GM19468 (cell line): ENCODE data around the gene SPRED2.

Experiments
- ATAC-seq: cut with Tn5 transposase; IDR thresholded peaks from one replicate; pipeline ENCODE4 v1.9.1; 2021; ENCODE audit warnings: mild to moderate bottlenecking, moderate library complexity, moderate number of reproducible peaks; ENCODE audit not compliant: unreplicated experiment; ENCODE audit errors: extremely low read depth

The SPRED2 gene

DNA sequence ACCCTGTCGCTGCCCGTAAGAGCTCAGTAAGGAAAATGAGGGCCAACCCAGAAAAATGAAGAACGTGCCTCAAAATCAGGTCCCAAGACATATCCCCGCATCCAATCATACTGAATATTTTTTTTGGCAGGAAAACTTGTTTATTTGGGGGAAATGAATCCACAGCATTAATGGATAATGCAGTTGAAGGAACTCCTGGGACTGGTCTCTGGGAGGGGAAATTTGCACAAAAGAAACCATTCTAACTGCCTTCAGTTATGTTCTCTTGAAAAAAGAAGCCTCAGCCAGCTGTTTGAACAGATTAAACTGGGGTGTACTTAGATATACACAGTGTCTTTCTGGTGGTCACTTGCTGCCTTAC, 61.3 kb downstream of the SPRED2 start:
- no peak for ATAC-seq

DNA sequence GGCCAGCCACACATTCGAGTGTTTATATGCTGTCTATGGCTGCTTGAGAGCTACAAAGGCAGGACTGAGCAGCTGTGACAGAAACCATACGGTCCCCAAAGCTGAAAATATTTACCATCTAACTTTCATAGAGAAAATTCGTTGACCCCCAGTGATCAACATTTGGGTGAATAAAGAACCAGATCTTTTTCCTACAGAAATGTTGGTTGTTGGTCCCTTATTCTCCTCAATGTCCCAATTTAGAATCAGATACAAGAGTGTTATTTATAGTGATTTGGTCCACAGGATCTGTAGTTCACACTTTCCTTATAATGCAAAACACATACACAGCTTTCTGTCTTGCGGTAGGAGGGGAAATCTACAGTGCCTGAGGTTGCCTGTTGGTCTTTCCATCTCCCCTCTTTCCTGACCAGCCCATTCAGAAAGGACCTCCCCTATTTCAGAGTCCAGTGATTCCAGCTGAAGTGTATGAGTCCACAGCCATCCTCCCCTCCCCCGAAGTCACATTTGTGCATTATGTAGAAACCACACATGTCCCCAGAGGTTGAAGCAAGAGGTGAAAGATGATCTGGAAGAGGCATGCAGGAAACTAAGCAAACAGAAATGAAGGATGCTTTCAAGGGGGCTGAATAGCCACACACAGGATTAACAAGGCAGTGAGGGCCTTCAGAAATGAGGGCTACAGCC, 61.9 kb downstream of the SPRED2 start:
- ATAC-seq, result no peak

- ATAC-seq, result no peak
These were observed 62.4 kb downstream of the SPRED2 start for GRCh38 chr2:65369980-65370379.

DNA sequence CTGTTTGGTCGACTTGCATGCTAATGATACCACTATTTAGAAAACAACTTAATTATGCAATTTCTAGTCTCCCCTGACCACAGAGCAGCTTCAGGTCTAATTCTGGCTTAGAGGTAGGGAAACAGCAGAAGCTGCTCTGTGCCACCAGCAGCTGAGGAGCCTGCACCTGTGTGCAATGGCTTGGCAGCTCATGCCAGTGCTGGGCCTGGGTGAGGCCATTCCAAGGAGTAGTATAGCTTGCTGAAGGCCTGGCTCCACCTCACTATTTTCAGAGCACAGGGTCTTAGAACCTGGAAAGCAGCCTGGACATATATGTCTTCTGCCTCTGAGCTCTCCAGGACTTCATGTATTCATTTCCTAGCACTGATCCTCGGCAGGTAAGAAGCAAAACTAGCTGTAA, 62.8 kb downstream of the SPRED2 start:
- no peak for ATAC-seq

DNA sequence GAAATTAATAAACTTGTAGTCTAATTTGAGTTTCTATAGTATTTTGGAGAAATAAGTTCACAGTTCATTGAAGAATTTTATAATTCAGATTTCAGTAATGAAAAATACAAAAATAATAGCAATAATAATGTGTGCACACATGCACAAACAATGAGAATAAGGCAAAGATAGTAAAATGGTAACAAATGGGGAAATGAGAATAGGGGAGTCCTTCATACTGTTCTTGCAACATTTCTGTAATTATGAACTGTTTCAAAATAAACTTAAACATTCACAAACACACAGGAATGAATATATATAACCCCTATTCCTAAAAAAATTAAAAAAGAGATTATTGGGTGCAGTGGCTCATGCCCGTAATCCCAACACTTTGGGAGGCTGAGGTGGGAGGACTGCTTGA, 63.9 kb downstream of the SPRED2 start:
- ATAC-seq, result no peak

- ATAC-seq, result no peak
These were observed 64.9 kb downstream of the SPRED2 start for GRCh38 chr2:65367524-65367923.

DNA sequence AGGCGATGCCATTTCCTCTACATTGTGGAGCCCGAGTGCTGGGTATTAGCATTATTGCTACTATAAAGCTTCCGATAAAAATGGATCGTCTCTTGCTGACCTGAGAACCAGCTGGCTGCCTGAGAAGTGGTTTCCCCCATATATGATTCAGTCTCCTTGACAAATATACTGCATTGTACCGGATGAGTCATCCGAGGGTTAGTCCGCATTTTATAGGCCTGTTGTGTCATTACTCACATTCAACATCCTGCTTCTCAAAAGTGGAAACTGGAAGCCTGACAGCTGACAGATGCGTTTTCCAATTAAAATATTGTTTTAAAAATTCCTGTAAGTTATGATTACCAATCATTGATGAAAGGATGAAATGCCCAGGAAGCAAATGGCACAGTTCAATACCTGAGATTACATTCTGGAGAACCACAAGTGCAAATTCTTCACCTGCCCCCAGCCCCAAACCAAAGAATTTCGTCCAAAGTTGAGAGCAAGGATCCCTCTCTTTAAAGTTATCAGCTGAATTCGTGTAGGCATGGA, 65.7 kb downstream of the SPRED2 start:
- ATAC-seq, result no peak

DNA sequence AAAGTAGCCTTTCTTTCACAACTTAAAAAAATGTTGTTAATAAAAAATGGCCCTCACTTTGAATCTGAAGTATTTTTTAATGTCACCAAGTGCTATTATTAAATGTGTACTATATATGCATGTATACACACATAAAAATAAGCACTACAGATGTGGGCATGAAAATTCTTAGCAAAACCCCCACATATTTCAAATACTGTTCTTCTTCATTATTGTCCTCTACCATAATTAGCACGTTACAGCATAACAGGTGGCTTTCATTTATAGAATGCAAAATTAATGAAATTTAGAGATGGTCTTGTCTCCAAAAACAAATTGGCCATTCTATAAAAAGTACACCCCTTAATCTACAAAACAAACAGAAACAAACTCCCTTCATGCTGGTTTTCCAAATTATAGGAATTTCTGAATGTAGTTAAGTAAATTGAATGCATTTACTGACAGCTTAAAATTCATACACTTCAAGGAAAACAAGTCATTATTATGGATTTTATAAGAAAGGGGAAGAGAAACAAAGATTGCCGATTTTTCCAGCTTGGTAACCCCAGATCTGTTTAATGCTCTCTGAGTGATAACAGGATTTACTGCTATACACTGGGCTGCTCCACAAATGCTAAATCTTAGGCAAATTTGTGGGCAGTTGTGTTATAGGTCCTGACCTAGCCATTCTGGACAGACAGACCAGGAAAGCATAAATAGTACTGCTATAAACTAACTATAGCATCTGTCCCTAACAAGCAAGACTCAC, 67.2 kb downstream of the SPRED2 start:
- ATAC-seq, result no peak

DNA sequence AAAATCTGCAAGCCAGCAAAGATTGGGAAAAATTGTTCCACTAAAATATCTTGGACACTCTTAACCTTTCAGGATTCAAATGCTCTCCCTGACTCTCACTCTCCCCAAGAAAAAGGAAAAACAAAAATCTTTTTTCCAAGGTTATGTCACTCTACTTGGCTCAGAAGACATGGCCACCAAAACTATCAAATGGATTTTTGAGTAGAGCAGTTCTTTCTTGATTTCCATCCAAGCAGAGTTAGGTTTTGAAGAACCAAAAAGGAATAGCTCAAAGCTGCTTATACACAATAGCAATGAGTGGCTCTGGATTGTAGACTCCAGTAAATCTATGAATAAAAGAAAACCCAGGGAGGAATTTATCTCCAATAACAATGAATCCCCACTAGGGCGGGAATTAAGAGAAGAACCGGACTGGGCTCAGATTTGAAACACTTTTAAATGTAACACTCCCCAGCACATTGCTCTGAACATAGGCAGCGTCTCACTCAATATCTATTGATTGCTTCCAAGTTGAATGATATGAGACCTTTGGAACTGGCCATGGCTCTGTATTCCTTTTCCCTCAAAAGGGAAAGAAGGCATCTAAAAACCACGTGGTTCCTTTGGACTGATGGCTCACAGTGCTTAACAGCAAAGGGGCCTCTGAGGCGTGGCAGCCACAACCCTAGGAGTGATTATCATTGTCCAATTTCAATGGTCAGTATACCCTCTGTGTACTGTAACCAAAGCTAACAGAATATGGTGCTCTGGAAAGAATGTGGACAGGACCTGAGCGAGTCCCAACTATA, 68.3 kb downstream of the SPRED2 start:
- ATAC-seq, result no peak

DNA sequence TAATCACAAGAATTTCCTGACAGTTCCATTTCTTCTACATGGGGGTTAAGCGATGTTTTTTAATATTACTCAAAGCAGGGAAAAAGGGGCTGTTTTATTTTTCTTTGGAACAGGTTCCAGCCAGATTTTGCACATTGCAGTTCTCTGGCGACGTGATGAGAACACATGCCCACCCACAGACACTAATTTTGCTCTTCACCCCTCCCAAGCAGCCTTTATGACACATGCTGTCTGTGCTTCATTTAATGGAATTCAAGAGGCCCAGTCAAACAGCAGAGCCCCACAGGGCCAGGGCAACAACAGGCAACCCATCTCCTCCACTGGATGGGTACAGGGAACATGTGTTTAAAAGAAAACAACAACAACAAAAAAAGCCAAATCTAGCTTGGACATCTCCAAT, 70.8 kb downstream of the SPRED2 start:
- no peak for ATAC-seq

DNA sequence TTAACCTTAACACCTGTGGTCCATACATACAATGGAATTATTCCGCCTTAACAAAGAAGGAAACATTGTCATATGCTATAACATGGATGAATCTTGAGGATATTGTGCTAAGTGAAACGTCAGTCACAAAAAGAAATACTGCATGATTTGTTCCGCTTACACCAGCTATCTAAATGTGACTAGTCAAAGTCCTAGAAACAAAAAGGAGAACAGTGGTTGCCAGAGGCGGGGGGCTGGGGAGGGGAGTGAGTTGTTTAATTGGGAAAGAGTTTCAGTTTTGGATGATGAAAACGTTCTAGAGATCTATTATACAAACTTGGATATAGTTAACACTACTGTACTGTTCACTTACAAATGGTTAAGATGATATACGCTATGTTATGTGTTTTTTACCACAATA, 72.0 kb downstream of the SPRED2 start:
- ATAC-seq, result no peak

DNA sequence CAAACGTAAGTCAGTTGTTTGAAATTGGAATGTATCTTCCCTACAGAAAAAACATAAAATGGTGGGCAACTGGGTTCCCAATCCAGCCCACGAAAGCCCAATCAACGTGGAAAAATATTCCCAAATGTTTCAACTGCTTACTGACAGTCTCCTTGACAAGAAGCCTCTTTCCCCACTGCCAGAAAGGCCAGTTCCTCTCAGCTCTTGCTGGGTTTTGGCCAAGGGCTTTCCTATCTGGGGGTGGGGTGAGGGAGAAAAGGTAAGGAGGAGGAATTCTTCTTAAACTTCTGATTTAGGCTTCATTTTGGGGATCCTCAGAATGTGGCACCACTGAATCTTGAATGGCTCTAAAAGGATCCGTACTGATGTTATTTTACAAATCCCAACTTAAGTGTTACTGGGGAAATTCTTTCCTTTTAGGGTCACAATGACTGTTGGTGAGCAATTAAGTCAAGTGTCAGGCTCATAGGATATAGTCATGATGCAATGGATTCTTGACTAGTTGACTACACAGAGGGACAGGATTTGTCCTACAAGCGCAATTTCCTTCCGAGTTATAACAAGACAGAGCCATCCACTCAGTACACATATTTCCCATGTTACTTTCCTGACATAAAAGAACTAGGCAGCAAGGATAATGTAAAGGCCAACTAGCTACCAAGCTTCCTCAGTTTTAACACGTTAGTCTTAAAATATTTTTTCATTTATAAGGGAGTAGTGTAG, 73.6 kb downstream of the SPRED2 start:
- no peak for ATAC-seq

DNA sequence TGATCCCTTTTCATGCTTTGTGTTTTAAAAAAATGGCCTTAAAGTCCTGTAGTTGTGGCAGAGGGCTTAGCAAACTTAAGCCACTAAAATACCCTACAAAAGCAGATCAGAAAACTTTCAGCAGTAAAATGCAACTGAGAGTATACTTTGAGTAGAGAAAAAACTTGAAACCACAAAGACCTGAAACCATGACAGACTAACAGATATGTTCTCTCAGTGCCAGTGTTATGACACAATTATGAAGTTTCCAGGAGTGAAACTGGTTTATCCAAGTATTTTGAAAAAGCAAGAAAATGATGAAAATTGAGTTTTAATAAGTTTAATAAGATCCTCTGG, 74.5 kb downstream of the SPRED2 start:
- peak; percentile 53 for ATAC-seq

DNA sequence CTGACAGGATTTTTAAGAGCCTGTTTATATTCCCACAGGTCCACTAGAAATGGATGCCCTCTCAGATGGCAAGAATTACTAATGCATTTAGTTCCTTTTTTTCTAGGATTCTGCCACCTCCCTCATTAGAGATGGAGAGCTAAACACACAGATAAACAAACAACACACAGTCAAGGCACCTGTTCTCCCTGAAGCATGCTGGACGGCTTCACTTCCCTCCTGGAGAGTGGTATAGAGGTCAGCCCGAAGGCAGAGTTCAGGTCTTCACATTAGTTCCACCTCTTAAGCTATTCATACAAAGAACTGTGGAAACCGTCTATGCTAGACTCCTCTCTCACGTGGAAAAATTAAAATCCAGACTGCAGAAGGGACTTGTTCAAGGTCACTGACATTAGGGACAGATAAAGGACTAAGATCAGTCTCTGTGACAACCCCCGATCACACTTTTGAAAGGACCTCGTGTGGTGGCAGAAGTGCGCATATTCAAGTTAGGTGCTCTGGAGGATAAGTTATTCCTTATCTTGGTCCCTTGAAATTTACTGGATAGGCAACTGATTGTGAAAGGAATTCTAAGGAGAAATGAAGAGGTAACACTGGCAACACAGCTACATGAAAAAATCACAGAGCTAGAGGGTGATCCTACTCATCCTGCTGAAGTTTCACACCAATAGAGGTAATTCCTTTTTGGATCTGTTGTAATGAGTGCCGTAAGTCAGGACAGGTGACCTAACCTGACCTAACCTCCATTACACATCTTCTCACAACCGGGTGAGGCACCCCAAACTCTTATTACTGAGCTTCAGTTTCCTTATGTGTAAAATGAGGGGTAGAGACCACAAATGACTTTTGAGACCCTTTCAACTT, 75.1 kb downstream of the SPRED2 start:
- no peak for ATAC-seq

- ATAC-seq, result no peak
These were observed 77.1 kb downstream of the SPRED2 start for GRCh38 chr2:65355186-65355831.

DNA sequence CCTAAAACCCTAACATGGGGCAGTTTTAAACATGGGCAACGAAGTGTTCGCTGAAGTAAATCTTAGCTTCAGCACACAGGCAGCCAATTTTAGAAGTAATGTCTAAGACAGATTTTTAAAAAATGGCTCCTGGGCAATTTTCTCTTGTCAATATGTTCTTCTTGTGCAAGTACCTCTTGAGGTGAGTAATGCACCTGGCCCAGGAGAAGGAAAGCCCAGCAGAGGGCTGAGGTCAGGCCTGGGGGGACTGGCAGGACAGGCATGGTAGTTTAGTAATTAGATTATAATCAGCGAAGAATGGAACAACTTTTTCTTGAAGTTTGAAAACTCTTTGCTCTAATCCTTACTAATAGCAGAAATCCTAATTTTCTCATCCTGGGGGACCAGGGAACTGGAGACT, 77.6 kb downstream of the SPRED2 start:
- no peak for ATAC-seq

DNA sequence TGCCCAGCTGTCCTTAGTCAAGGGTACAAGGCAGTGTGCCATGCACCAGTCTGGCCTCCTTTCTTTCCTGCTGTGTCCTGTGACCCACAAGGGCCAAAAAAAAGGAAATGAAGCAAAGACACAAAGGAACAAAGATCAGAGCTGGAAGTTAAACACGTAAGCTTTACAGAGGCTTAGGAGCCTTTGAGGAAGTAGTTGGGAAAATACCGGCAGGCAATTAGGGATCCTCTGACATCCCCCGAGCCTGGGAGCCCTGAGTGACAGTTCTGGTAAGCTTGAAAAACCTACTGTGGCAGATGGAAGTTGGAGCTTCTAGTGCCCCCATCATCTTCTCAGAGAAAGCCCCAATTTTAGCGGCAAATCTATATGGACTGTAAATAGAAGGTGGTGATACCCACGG, 78.5 kb downstream of the SPRED2 start:
- ATAC-seq, result no peak

DNA sequence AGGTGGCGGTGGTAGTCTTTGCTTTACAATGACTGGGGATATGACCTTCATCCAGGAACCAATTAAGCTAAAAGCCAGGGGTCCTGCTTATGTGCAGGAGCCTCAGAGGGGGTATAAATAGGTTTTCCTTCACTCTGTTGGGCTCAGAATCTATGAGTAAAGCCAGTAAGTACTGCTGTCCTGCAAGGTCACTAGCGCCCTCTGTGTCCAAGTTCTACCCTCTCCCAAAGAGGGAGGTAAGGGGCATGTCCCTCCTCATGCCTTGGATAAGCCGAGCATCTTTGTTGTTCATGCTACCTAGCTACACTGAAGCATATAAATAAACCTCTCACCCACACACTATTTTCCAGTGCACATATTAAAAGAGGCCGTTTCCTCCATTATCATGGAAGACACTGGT, 79.4 kb downstream of the SPRED2 start:
- no peak for ATAC-seq

DNA sequence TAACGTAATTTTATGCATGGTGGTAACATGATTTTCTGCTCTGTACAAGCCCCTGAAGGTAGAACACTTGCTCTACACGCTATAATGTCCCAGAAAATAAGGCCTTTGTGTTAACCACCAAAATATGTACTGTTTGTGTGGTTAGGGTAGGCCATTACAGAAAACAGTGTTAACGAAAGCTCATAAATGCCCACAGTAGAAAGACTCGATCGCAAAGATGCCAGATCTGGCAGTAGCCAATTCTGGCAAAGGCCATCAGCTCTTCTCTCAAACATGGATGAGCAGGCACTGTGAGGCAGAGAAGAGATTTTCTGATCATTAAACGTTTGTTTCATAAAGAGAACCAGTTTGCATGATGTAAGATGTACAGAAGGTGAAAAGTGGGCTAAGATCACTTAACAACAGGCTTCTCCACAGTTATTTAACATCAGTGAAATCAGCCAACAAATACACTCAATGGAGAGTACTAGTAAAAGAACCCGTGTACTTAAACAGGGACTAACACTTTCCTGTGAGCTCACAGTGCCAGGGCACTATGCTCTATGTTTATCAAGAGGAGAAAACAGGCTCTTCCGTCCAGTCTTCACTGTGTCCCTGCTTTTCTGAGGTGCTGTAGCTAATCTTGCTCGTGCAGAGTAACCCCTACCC, 80.3 kb downstream of the SPRED2 start:
- ATAC-seq, result no peak
